ENCODE results near the gene C3orf22. TPM values are rescaled to one million over a fixed set of nuclear protein-coding genes. Genes with fewer than 3 reads are reported as not detected.

C3orf22 gene, protein sequence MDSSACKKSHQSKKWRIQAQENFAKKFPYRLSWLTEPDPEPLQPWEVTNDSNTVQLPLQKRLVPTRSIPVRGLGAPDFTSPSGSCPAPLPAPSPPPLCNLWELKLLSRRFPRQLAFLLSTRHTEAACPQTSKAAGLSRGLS
- polyA plus RNA-seq = not detected in 2 replicates
- not detected in 2 replicates for polyA minus RNA-seq

GRCh38 chr3:126558336-126559071 lies at the start of gene C3orf22:
TSS of gene C3orf22 (minus strand) at chr3:126558932. CDS start at chr3:126553390, 5,542 bp downstream.
- H3F3A ChIP-seq (ENCODE audit: insufficient read depth, low read length, poor library complexity, severe bottlenecking) = no peaks in the 10 kb centered on the region
- H3K9ac ChIP-seq (ENCODE audit: low read length) = no peak within 1 kb of the TSS
- H2AFZ ChIP-seq (ENCODE audit: low read depth, low read length) = no peak within 1 kb of the TSS
- no peak within 1 kb of the TSS for H3K4me3 ChIP-seq (ENCODE audit: low read length)
- no peak within 1 kb of the TSS for H3K27ac ChIP-seq (ENCODE audit: low read length)
- H3K4me2 ChIP-seq (ENCODE audit: low read length) = no peak within 1 kb of the TSS
- TF ChIP-seq REST (IDR thresholded peaks at IDR 0.05; ENCODE audit: borderline replicate concordance) = no peak
- no peak for TF ChIP-seq TAF1 (IDR thresholded peaks at IDR 0.05; ENCODE audit: low read depth)
- no peak for TF ChIP-seq RAD21 (conservative IDR thresholded peaks at IDR 0.05)
- TF ChIP-seq SMC3 (conservative IDR thresholded peaks at IDR 0.05; ENCODE audit: poor library complexity) = no peak
- no peak for TF ChIP-seq EP300 (conservative IDR thresholded peaks at IDR 0.05; ENCODE audit: poor library complexity, severe bottlenecking)
- no peak for TF ChIP-seq MXI1 (conservative IDR thresholded peaks at IDR 0.05; ENCODE audit: poor library complexity, severe bottlenecking)
- TF ChIP-seq POLR2AphosphoS5 (IDR thresholded peaks at IDR 0.05) = no peak
- TF ChIP-seq EZH2 (IDR thresholded peaks at IDR 0.05; ENCODE audit: borderline replicate concordance, insufficient read depth, low read length, poor library complexity, severe bottlenecking) = no peak
- TF ChIP-seq CTCF (IDR thresholded peaks at IDR 0.05; ENCODE audit: poor library complexity, severe bottlenecking) = no peak
- H3K79me2 ChIP-seq (replicated peaks; ENCODE audit: insufficient read depth, low read length) = no peaks in the 10 kb centered on the region
- no peaks in the 10 kb centered on the region for H3K9me2 ChIP-seq (ENCODE audit: insufficient read depth, low read length)
- no peaks in the 10 kb centered on the region for H3K36me3 ChIP-seq (ENCODE audit: insufficient read depth, low read length)
- no peaks in the 10 kb centered on the region for H3K9me3 ChIP-seq (ENCODE audit: low read length)
- no peaks in the 10 kb centered on the region for H3K27me3 ChIP-seq (ENCODE audit: insufficient read depth, low read depth, low read length)
- H4K20me1 ChIP-seq (ENCODE audit: insufficient read depth) = no peaks in the 10 kb centered on the region

- no peak for TF ChIP-seq RAD21 (conservative IDR thresholded peaks at IDR 0.05)
- no peak for TF ChIP-seq EZH2 (IDR thresholded peaks at IDR 0.05; ENCODE audit: borderline replicate concordance, insufficient read depth, low read length, poor library complexity, severe bottlenecking)
- no peak for TF ChIP-seq SMC3 (conservative IDR thresholded peaks at IDR 0.05; ENCODE audit: poor library complexity)
- no peak for TF ChIP-seq TAF1 (IDR thresholded peaks at IDR 0.05; ENCODE audit: low read depth)
- TF ChIP-seq EP300 (conservative IDR thresholded peaks at IDR 0.05; ENCODE audit: poor library complexity, severe bottlenecking) = no peak
- H3K27ac ChIP-seq (ENCODE audit: low read length) = no peak overlapping the region
- H4K20me1 ChIP-seq (ENCODE audit: insufficient read depth) = no peaks in the 10 kb centered on the region
- no peak overlapping the region for H3K9ac ChIP-seq (ENCODE audit: low read length)
- no peaks in the 10 kb centered on the region for H3K36me3 ChIP-seq (ENCODE audit: insufficient read depth, low read length)
- H2AFZ ChIP-seq (ENCODE audit: low read depth, low read length) = no peak overlapping the region
- H3F3A ChIP-seq (ENCODE audit: insufficient read depth, low read length, poor library complexity, severe bottlenecking) = no peaks in the 10 kb centered on the region
- no peaks in the 10 kb centered on the region for H3K27me3 ChIP-seq (ENCODE audit: insufficient read depth, low read depth, low read length)
- H3K4me2 ChIP-seq (ENCODE audit: low read length) = no peak overlapping the region
- H3K9me2 ChIP-seq (ENCODE audit: insufficient read depth, low read length) = no peaks in the 10 kb centered on the region
- H3K79me2 ChIP-seq (replicated peaks; ENCODE audit: insufficient read depth, low read length) = no peaks in the 10 kb centered on the region
- H3K4me3 ChIP-seq (ENCODE audit: low read length) = no peak overlapping the region
- H3K9me3 ChIP-seq (ENCODE audit: low read length) = no peaks in the 10 kb centered on the region
Observed at GRCh38 chr3:126607214-126607908, 48.6 kb upstream of the C3orf22 start.

Measured in neural cell (in vitro differentiated cells).